H1 (cell line): ENCODE data around the gene ZCWPW2. TPM values are rescaled to one million over a fixed set of nuclear protein-coding genes. Genes with fewer than 3 reads are reported as not detected.

Experiments
- CTCF ChIA-PET: fragments of 300-600 bp; sonication (Branson Sonifier 250); formaldehyde crosslinking; loops from one replicate; lab custom pipeline; 2021; ENCODE audit not compliant: partially characterized antibody; lab: Charles Lee
- POLR2A ChIA-PET: fragments of 300-600 bp; sonication (Branson Sonifier 250); formaldehyde crosslinking; loops from one replicate; lab custom pipeline; 2021; ENCODE audit warnings: inconsistent platforms; ENCODE audit not compliant: partially characterized antibody; lab: Charles Lee
- DNase-seq, 2 experiments: peaks; one replicate each; pipeline versions ENCODE4 v3.0.0 to v3.0.0-alpha.2; 2010 to 2022; ENCODE audit warnings: low spot score in 2 of 2, low read depth in 1 of 2, mixed read lengths in 1 of 2
- FAIRE-seq: peaks from 2 replicates; lab custom pipeline; 2011; peaks lifted over from hg19 to GRCh38; lab: Jason Lieb, UNC
- H2AFZ ChIP-seq: 2 replicates; pipeline ENCODE4 v1.8.1; 2012; ENCODE audit warnings: low read length, inconsistent platforms
- H2AK5ac ChIP-seq: 2 replicates; pipeline ENCODE4 v1.6.1; 2013; ENCODE audit warnings: low read depth, low read length
- H2BK120ac ChIP-seq: replicated peaks from 2 replicates; pipeline ENCODE3; 2013; ENCODE audit warnings: low read depth, low read length, inconsistent platforms
- H2BK12ac ChIP-seq: 2 replicates; pipeline ENCODE4 v1.6.1; 2013; ENCODE audit warnings: low read depth, low read length
- H2BK15ac ChIP-seq: 2 replicates; pipeline ENCODE4 v1.6.1; 2013; ENCODE audit warnings: low read length
- H2BK20ac ChIP-seq: 2 replicates; pipeline ENCODE4 v1.6.1; 2013; ENCODE audit warnings: low read length
- H2BK5ac ChIP-seq: 2 replicates; pipeline ENCODE4 v1.6.1; 2013; ENCODE audit warnings: low read depth, low read length
- H3K14ac ChIP-seq: 2 replicates; pipeline ENCODE4 v1.6.1; 2013; ENCODE audit warnings: inconsistent platforms; ENCODE audit not compliant: insufficient read length
- H3K18ac ChIP-seq: 2 replicates; pipeline ENCODE4 v1.6.1; 2013; ENCODE audit warnings: low read length; ENCODE audit errors: extremely low read depth
- H3K23ac ChIP-seq: 2 replicates; pipeline ENCODE4 v1.6.1; 2013; ENCODE audit warnings: inconsistent platforms; ENCODE audit not compliant: insufficient read length
- H3K23me2 ChIP-seq: 2 replicates; pipeline ENCODE4 v1.6.1; 2013; ENCODE audit warnings: low read depth, low read length
- H3K27ac ChIP-seq: 2 replicates; pipeline ENCODE4 v1.6.1; 2011; ENCODE audit warnings: low read depth, low read length, inconsistent platforms
- H3K27me3 ChIP-seq, 4 experiments: replicated peaks in 1 of 4; 1 replicate in 1 of 4; 2 replicates in 3 of 4; pipeline versions ENCODE4 v1.6.1 to v1.8.1; 2011 to 2013; ENCODE audit warnings: low read length in 3 of 4, mild to moderate bottlenecking in 3 of 4, inconsistent platforms in 2 of 4, mixed read lengths in 2 of 4, moderate library complexity in 1 of 4; ENCODE audit not compliant: control insufficient read depth in 3 of 4, insufficient read depth in 3 of 4; ENCODE audit errors: extremely low read depth in 1 of 4
- H3K36me3 ChIP-seq, 4 experiments: 2 replicates each; pipeline versions ENCODE4 v1.6.1 to v1.8.1; 2011 to 2013; ENCODE audit warnings: mild to moderate bottlenecking in 4 of 4, low read length in 3 of 4, moderate library complexity in 2 of 4, control low read depth in 1 of 4, inconsistent platforms in 1 of 4; ENCODE audit not compliant: insufficient read depth in 4 of 4, control insufficient read depth in 2 of 4
- H3K4ac ChIP-seq: replicated peaks from 2 replicates; pipeline ENCODE3; 2013; ENCODE audit warnings: low read length, low read depth, mixed read lengths, inconsistent platforms; ENCODE audit not compliant: insufficient read length
- H3K4me1 ChIP-seq, 4 experiments: replicated peaks in 1 of 4; 1 replicate in 1 of 4; 2 replicates in 3 of 4; pipeline versions ENCODE4 v1.6.1 to v1.8.1; 2011 to 2013; ENCODE audit warnings: low read length in 3 of 4, inconsistent platforms in 2 of 4, mixed read lengths in 1 of 4; ENCODE audit not compliant: insufficient read depth in 4 of 4, control insufficient read depth in 3 of 4
- H3K4me2 ChIP-seq, 2 experiments: 2 replicates each; pipeline versions ENCODE4 v1.6.1 to v1.8.1; 2011 to 2013; ENCODE audit warnings: low read depth in 2 of 2, low read length in 2 of 2, control low read depth in 1 of 2, inconsistent platforms in 1 of 2, mild to moderate bottlenecking in 1 of 2; ENCODE audit not compliant: insufficient read depth in 1 of 2
- H3K4me3 ChIP-seq, 4 experiments: fragments of 200-600, 300-600 bp in 1 of 4; sonication (generic), shearing (Covaris generic), sonication (Bioruptor Twin) in 1 of 4; 2 replicates each; pipeline versions ENCODE4 v1.5.1 to v1.8.1; 2011 to 2016; ENCODE audit warnings: low read length in 4 of 4, low read depth in 3 of 4, control low read depth in 2 of 4, inconsistent platforms in 2 of 4, mild to moderate bottlenecking in 2 of 4, mixed read lengths in 1 of 4, moderate library complexity in 1 of 4; ENCODE audit not compliant: insufficient read depth in 2 of 4; ENCODE audit errors: extremely low read depth in 1 of 4
- H3K56ac ChIP-seq: replicated peaks from 2 replicates; pipeline ENCODE3; 2013; ENCODE audit warnings: low read depth, mild to moderate bottlenecking, mixed read lengths, low read length, inconsistent platforms; ENCODE audit not compliant: insufficient read length
- H3K79me1 ChIP-seq: 2 replicates; pipeline ENCODE4 v1.6.1; 2013; ENCODE audit warnings: low read depth, low read length, control low read depth
- H3K79me2 ChIP-seq, 2 experiments: 2 replicates each; pipeline versions ENCODE4 v1.6.1 to v1.8.1; 2012 to 2013; ENCODE audit warnings: low read length in 2 of 2, mild to moderate bottlenecking in 2 of 2, inconsistent platforms in 1 of 2; ENCODE audit not compliant: insufficient read depth in 2 of 2, control insufficient read depth in 1 of 2
- H3K9ac ChIP-seq, 4 experiments: replicated peaks in 1 of 4; 1 replicate in 1 of 4; 2 replicates in 3 of 4; pipeline versions ENCODE4 v1.6.1 to v1.8.1; 2011 to 2013; ENCODE audit warnings: low read depth in 3 of 4, low read length in 3 of 4, control low read depth in 2 of 4, mild to moderate bottlenecking in 2 of 4, moderate library complexity in 2 of 4, inconsistent platforms in 1 of 4; ENCODE audit errors: extremely low read depth in 1 of 4
- H3K9me3 ChIP-seq, 2 experiments: 2 replicates each; pipeline versions ENCODE4 v1.6.1 to v1.8.1; 2012 to 2013; ENCODE audit warnings: mild to moderate bottlenecking in 2 of 2, moderate library complexity in 2 of 2, control low read depth in 1 of 2, inconsistent platforms in 1 of 2, low read depth in 1 of 2, low read length in 1 of 2, mixed read lengths in 1 of 2; ENCODE audit not compliant: insufficient read depth in 2 of 2
- H4K20me1 ChIP-seq, 2 experiments: replicated peaks in 1 of 2; 2 replicates each; pipeline versions ENCODE3 to v1.8.1; 2011 to 2013; ENCODE audit warnings: inconsistent platforms in 2 of 2, low read length in 2 of 2, mild to moderate bottlenecking in 1 of 2; ENCODE audit not compliant: insufficient read depth in 2 of 2, control insufficient read depth in 1 of 2
- H4K5ac ChIP-seq: 2 replicates; pipeline ENCODE4 v1.6.1; 2013; ENCODE audit warnings: low read length, low read depth, mixed read lengths, inconsistent platforms; ENCODE audit not compliant: insufficient read length
- H4K8ac ChIP-seq: 2 replicates; pipeline ENCODE4 v1.8.0; 2013; ENCODE audit warnings: mild to moderate bottlenecking, moderate library complexity, low read length, inconsistent platforms; ENCODE audit not compliant: insufficient read depth; ENCODE audit errors: extremely low read depth
- H4K91ac ChIP-seq: replicated peaks from 2 replicates; pipeline ENCODE3; 2013; ENCODE audit warnings: low read length, mixed read lengths, inconsistent platforms; ENCODE audit not compliant: insufficient read length
- CEBPB ChIP-seq: IDR thresholded peaks from 2 replicates; pipeline ENCODE4 v1.6.1; 2012; ENCODE audit warnings: low read depth, low read length
- EGR1 ChIP-seq: IDR thresholded peaks from 2 replicates; pipeline ENCODE4 v1.6.1; 2011; ENCODE audit warnings: low read depth, low read length, borderline replicate concordance
- KDM5A ChIP-seq: fragments of 200-600 bp; IDR thresholded peaks from 2 replicates; pipeline ENCODE4 v1.7.1; 2012; ENCODE audit warnings: mild to moderate bottlenecking, low read length, inconsistent platforms, mixed read lengths
- MAFK ChIP-seq: IDR thresholded peaks from 2 replicates; pipeline ENCODE4 v1.6.1; 2012; ENCODE audit warnings: low read depth, mild to moderate bottlenecking, improper control_type of control experiment, low read length
- RAD21 ChIP-seq, 2 experiments: IDR thresholded peaks in 1 of 2; conservative IDR thresholded peaks in 1 of 2; 2 replicates each; pipeline ENCODE4 v1.6.1; 2011; ENCODE audit warnings: low read depth in 2 of 2, low read length in 2 of 2, improper control_type of control experiment in 1 of 2, inconsistent platforms in 1 of 2, mild to moderate bottlenecking in 1 of 2, moderate library complexity in 1 of 2
- ZNF274 ChIP-seq: IDR thresholded peaks from 2 replicates; pipeline ENCODE4 v1.7.0; 2012; ENCODE audit warnings: low read length, borderline replicate concordance; ENCODE audit errors: extremely low read depth
- WGBS, 2 experiments: shearing (Covaris generic) in 1 of 2; methylation state at CpG; one replicate each; pipeline versions ENCODE4 v1.1.6 to v1.1.7; 2013 to 2015; ENCODE audit warnings: low lambda C conversion rate in 2 of 2, mixed read lengths in 2 of 2, inconsistent platforms in 1 of 2, low coverage in 1 of 2, missing lambda C conversion rate in 1 of 2; ENCODE audit not compliant: insufficient replicate concordance in 2 of 2, insufficient coverage in 1 of 2, insufficient read length in 1 of 2; ENCODE audit errors: extremely low coverage in 1 of 2, missing lambda C conversion rate in 1 of 2; 5-methylcytosine and 5-hydroxymethylcytosine counted together
- polyA plus RNA-seq, 7 experiments: library from polyadenylated mRNA; depleted of rRNA in 3 of 7; stranded (reverse) in 5 of 7; unstranded in 2 of 7; fragments of >200 nt in 5 of 7; fragments of 200-250 nt in 2 of 7; gene quantifications; 1 replicate in 5 of 7; 2 replicates in 1 of 7; 4 replicates in 1 of 7; pipeline versions ENCODE4 v1.2.1 to v1.2.3, GENCODE V29; 2011 to 2013; ENCODE audit warnings: missing spikeins in 2 of 7, mixed read lengths in 2 of 7
- total RNA-seq: library from RNA; stranded (reverse); fragmentation: NEBNext Ultra II Directional; extraction: Animal tissue kit (Norgen Biotek cat#: 25700); gene quantifications from 2 replicates; pipeline ENCODE4 v1.2.1, GENCODE V29; 2021
- TF ChIP-seq, protein P1 (sequence below): IDR thresholded peaks from 2 replicates; pipeline ENCODE4 v1.6.1; 2012; ENCODE audit warnings: low read length, inconsistent platforms

ZCWPW2 gene
- total and polyA plus RNA-seq, 2 of the 8 experiments (the other 6 are each of a cell fraction or from before 2014, with no cell fraction given), result 0.11 to 0.39 TPM

- DNase-seq, result no peak
- POLR2A ChIA-PET, result no interaction called here
- Histone ChIP-seq H3K4ac (no peak overlapping the region), H2BK5ac (no peak overlapping the region), H4K91ac (no peak overlapping the region), H4K8ac (no peak overlapping the region), H3K79me2 (no peaks in the 10 kb centered on the region), H3K36me3 (no peaks in the 10 kb centered on the region), H2AFZ (no peak overlapping the region), H3K4me2 (no peak overlapping the region), H3K23me2 (no peaks in the 10 kb centered on the region), H3K18ac (no peak overlapping the region), H3K4me3 (no peak overlapping the region), H3K9me3 (peaks cover 6 to 7% of the 10 kb centered on the region in 2 experiments; a peak in 1 of 4 replicates), H3K79me1 (no peaks in the 10 kb centered on the region), H3K27me3 (no peaks in the 10 kb centered on the region), H3K27ac (no peak overlapping the region), H4K5ac (no peak overlapping the region), H3K23ac (no peak overlapping the region), H2BK120ac (no peak overlapping the region), H3K4me1 (no peaks in the 10 kb centered on the region), H3K56ac (no peak overlapping the region), H2BK15ac (no peak overlapping the region), H2AK5ac (no peak overlapping the region), H3K14ac (no peak overlapping the region), H2BK12ac (no peak overlapping the region), H4K20me1 (no peaks in the 10 kb centered on the region), H3K9ac (no peak overlapping the region), H2BK20ac (no peak overlapping the region)
- WGBS, 2 experiments, result 98% methylated on average over 3 of the region's 3 CpGs; no CpG with 5 or more reads in 1 of the 2 experiments
- FAIRE-seq, result no peak
- CTCF ChIA-PET, result no interaction called here
- TF ChIP-seq CEBPB (no peak), RAD21 (IDR thresholded peaks at IDR 0.05 in 1 of 2, conservative IDR thresholded peaks at IDR 0.05 in 1 of 2; ENCODE audit: low read depth in 2 of 2, low read length in 2 of 2) (no peak), KDM5A (no peak), ZNF274 (no peak), EGR1 (no peak), MAFK (no peak)
- TF ChIP-seq, protein P1, sequence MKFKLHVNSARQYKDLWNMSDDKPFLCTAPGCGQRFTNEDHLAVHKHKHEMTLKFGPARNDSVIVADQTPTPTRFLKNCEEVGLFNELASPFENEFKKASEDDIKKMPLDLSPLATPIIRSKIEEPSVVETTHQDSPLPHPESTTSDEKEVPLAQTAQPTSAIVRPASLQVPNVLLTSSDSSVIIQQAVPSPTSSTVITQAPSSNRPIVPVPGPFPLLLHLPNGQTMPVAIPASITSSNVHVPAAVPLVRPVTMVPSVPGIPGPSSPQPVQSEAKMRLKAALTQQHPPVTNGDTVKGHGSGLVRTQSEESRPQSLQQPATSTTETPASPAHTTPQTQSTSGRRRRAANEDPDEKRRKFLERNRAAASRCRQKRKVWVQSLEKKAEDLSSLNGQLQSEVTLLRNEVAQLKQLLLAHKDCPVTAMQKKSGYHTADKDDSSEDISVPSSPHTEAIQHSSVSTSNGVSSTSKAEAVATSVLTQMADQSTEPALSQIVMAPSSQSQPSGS, result no peak
Measured at GRCh38 chr3:28544236-28544635, 195.7 kb downstream of the ZCWPW2 start.
